ENCODE measurements around the gene CABYR.
"Not testable (repeated sequence)": the region's sequence is repeated elsewhere in the genome, so short reads cannot be mapped to it uniquely, and the experiment has no call there.

Gene CABYR

DNA sequence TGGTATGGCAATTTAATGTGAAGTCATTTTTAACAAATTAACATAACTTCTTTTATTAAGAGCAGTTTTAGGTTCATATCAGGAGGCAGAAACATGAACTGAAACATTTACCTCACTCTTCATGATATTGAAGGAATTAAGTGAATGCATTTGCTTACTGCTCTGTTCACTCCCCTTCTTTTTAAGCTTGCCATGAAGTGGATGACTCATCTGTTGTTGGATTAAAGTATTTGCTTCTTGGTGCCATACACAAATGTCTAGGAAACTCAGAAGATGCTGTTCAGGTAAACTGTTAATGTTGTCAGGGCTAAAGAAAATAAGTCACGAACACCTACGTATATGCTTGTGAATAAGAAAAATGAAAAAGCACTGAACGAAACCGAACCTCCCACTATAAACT is 10.2 kb upstream of the CABYR start:
- DNase-seq (ENCODE audit: low spot score), result no peak

DNA sequence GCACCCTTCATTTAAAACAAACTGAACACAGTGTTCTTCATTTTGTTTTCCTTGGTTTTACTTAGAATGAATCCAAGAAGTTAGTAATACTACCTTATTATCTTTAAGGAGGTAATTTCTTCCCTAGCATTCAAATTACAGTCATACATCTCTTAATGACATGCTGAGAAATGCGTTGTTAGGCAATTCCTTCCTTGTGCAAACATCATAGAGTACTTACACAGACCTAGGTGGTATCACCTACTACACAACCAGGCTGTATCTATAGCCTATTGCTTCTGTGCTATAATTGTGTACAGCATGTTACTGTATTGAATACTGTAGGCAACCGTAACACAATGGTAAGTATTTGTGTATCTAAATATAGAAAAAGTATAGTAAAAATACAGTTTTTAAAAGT is 8.4 kb upstream of the CABYR start:
- DNase-seq (ENCODE audit: low spot score), result no peak

DNA sequence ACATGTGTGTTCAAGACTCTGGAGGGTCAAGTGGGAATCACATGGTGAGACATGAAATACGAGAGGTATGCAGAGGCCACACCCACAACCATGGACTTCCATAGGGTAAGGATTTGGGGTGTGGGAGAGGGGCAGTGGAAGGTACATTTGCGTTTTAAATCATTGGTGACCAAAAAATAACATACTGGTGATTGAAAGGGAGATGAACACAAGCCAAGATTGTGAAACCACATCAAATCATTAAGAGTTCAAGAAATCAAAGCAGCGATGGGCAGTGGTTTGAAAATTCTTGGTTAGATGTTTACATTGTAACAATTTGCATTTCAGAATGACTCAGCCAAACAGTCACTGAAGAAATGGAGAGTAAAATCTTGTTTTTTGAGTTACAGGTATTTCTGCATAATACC is 1.9 kb upstream of the CABYR start:
- DNase-seq (ENCODE audit: low spot score), result no peak

DNA sequence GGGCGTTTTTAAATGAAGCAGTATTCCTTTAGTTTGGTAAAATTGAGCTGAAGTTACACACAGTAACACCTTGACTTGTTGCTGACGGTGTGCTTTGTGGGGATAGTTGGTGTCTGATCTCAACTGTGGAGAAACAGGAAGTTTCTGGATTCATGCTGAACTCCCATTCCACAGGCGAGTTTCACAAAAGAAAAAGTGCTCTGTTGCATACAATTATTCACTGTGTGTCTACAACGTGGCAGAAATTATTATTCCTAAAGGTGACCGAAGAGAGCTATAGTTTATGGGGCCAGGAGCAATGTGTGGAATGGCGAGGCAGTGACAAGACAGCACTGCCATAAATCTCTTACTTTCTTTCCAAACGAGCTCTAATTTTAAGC is 463 bp upstream of the CABYR start:
- DNase-seq (ENCODE audit: low spot score), result no peak

DNA sequence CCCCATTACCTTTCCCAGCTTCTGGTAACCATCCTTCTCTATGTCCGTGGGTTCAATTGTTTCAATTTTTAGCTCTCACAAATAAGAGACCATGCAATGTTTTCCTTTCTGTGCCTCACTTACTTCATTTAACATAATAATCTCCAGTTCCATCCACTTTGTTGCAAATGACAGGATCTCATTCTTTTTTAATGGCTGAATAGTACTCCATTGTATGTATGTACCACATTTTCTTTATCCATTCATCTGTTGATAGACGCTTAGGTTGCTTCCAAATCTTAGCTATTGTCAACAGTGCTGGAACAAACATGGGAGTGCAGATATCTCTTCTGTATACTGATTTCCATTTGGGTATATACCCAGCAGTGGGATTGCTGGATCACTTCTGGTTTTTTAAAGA is 1.8 kb downstream of the CABYR start:
- no peak for DNase-seq (ENCODE audit: low spot score)

DNA sequence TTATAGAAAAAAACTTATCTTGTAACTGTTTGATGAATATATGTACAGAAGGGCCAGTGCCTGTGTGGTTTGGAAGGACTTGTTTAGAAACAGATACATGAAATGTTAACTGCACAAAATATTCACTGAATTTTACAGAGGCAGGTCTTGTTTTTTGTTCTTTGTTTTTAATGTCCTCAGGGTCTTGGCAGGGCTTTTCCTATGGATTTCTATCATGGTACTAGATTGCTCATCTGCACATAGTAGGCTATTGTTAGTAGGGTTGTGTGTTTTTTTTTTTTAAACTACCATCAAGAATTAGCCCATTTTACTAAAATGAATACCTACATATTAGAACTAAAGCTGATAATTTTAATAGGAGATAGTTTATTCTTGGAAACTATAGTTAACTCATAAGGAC is 3.5 kb downstream of the CABYR start:
- DNase-seq (ENCODE audit: low spot score), result no peak

DNA sequence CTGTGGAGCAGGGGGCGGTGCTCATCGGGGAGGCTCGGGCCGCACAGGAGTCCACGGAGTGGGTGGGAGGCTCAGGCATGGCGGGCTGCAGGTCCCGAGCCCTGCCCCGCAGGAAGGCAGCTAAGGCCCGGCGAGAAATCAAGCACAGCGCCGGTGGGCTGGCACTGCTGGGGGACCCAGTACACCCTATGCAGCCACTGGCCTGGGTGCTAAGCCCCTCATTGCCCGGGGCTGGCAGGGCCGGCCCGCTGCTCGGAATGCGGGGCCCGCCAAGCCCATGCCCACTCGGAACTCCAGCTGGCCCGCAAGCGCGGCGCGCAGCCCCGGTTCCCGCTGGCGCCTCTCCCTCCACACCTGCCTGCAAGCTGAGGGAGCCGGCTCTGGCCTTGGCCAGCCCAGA is 10.7 kb downstream of the CABYR start:
- DNase-seq (ENCODE audit: low spot score), result not testable (repeated sequence)

DNA sequence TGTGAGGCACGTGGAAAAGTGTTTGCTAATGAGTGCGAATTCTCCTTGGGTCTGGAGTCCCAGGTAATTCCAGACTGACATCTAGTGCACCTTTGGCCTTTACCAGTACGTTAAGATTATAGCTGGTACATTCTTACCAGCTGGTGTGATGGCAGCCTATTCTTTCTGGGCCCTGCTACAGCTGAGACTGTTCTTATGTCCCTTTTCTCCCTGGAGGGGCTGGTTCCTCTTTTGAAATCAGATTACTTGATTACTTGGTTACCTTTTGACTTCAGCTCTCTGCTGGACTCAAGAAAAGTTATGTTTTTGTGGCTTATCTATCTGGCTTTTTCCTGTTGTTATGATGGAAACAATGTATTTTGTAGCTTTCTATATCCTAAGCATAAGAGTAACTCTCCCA is 14.5 kb downstream of the CABYR start:
- DNase-seq (ENCODE audit: low spot score), result no peak

DNA sequence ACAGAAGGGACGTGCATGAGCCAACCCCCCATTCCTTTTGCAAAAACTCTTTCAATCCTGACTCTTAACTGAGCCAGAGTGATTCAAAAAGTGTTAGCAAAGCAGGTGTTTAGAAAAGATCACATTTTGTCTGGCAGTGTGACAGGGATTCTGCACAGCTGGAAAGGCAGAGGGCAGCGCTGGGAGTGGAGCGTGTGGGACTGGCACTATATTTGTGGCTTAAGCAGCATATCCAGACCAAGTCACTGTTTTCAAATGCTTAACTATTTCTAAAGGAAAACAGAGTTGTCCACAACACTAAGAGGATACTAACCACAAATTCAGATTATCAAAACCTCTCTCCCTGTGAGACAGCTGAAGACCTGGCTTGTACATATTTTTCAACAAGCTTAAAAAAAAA is 19.0 kb downstream of the CABYR start:
- no peak for DNase-seq (ENCODE audit: low spot score)

DNA sequence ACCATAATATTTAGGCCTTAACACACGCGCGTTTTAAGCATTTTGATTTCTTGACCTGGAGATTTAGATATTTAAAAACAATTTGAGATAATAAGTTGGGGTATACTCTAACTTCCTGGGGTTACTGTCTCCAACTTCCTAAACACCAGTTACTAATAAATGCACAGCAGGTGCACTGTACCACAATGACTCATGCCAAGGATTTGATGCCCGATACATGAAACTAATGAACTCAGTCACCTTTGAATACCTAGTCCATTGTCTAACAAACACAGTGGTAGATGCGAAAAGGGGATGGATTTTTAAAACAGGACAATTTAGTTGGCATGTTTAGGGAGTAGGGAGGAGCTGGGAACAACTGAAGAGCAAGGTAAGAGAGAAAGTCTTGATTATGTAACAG is 21.2 kb downstream of the CABYR start:
- no peak for DNase-seq (ENCODE audit: low spot score)

DNA sequence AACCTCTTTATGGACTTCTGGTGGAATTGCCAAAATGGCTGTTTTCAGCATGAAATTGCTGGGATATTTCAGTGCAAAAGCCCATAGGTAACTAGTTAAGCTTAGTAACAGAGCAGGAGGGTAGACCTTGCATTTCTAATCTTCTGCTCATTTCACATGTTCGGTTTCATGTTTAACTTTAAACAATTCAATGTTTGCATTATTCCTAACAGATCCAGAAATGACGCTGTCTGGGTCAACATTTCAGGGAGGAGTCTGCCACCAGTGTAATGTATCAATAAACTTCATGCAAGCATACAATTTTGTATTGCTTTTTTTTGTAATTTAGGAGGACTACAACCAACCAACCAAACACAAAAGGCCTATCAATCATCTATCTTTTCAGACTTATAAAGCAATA is 22.4 kb downstream of the CABYR start:
- DNase-seq (ENCODE audit: low spot score), result no peak

DNA sequence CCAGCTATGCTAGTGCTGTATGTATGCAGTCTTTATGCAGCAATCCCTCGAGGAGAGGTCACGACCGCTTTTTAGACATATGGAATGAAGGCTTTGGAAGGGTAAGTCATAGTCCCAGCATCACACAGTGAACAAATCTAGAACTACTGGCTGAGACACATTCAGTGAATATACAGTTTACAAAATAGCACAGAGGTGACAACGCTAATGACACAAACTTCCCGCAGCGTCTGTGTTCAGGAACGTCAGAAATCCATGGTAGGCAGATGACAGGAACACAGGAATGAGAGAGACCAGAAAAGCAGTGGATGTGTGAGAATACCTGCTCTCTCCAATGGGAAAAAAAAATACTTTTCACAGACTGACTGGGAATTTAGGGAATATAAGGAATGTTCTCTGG is 29.6 kb downstream of the CABYR start:
- DNase-seq (ENCODE audit: low spot score), result no peak

DNA sequence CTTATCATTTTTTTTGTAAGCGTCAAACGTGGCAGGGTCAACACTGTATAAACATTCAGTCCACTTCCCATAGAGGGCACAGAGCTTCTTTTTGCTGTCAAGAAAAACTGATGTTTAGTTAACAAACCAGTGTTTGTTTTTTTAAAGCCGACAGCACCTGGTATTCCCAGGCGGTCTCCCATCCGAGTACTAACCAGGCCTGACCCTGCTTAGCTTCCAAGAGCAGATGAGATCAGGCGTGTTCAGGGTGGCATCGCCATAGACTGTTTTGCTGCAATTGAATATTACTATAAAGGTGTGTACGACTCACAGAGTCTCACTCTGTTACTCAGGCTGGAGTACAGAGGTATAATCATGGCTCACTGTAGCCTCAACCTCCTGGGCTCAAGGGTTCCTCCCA is 31.5 kb downstream of the CABYR start:
- DNase-seq (ENCODE audit: low spot score), result no peak

DNA sequence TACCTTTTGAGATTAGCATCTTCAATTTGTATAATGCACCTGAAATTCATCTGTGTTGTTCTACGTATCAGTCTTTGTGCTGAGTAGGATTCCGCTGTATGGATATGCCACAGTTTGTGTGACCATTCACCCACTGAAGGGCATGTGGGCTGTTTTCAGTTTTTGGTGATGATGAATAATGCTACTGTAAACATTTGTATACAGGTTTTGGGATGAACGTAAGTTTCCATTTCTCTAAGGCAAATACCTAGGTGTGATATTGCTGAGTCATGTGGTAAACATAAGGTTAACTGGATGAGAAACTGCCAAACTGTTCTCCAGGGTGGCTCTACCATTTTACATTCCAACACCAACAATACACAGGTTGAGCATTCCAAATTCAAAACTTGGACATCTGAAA is 35.1 kb downstream of the CABYR start:
- no peak for DNase-seq (ENCODE audit: low spot score)

DNA sequence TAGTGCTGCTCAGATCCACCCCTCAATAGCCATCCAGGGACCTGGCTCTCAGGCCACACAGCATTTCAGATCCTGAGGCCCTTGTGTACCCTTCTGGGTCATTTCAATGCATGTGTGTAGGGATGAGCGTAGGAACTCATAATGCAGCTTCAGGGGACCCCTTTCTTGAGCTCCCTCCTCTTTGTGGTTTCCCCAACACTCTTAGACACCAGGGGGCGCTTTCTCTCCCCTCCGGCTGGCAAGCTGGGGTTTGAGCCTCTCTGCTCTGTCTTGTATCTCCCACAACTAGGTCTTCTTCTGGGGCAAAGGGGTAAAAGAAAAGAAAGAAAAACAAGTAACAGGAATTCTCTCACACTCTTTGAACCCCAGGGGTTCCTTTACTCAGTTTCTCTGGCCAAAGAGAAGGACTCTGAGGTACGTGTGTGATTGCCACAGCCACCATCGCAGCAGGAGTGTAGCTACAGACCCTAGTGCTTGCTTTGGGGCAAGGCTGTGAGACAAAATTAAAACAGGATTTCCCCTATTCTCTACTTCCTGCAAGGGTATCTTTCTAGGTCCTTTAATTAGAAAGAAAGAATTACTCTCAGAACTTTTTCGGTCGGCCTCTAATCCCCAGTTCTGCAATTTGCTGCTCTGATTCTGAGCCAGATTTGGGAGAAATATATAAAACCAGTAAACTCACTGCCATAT is 38.0 kb downstream of the CABYR start:
- DNase-seq (ENCODE audit: low spot score), result peak; percentile 33

DNA sequence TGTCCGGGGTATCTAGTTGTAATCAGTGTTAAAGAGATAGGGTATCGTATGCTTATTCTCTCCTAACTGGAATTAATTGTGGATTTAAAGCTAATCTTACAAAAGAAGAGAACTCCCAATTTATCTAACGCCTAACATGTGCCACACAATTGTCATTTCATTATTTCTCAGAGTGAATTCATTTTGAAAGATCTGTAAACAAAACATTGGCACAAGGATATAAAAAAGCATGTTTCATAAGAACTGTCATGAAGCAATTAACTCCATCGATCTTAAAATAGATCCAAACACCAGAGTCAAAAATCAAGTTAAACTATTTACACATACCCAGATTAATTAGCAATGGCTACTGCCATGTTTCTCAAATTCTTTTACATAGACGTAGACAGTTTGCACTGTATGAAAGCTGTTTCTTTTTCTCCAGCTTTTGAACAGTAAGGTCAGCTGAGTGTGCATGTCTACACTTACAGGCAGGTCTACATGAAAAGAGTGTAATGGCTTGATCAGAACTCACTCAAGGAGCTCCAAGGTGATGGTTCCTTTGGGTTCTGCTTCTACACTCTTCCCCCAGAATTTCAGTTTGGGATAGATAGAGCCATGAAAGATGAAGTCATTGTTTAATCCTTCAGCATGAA is 38.8 kb downstream of the CABYR start:
- no peak for DNase-seq (ENCODE audit: low spot score)

DNA sequence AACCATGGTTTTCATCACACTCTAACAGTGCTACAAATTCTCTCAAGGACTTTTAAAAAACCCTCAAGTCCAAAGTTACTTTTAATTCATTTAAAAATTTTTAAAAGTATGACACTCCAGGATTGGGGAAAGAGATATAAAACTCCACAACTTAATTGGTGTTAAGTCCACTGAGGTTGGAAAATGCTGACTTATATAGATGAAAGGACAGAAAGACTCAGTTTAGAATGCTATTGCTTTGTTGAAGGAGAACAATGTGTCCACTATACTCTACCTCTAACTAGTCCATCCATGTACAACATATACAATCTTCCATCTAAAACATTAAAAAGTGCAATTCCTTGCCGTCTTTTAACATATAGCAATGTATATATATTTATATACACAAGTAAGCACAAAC is 41.2 kb downstream of the CABYR start:
- DNase-seq (ENCODE audit: low spot score), result no peak

DNA sequence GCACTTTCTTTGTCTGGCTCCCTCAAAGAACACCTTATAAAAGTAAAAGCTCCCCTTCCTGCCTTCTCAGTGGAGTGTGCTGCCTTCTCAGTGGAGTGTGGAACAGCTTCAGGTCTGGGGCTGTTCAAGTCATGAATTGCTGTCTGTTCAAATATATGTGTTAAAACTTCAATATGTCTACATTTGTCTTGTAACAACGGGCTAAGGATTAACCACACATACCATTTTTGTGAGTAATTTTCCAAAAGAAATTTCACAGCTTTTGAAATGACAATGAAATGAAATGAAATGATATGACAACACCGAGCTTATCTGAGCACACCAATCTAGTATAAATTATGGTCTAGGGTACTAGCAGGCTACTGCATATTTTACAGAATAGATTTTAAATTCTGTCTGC is 42.9 kb downstream of the CABYR start:
- no peak for DNase-seq (ENCODE audit: low spot score)

DNA sequence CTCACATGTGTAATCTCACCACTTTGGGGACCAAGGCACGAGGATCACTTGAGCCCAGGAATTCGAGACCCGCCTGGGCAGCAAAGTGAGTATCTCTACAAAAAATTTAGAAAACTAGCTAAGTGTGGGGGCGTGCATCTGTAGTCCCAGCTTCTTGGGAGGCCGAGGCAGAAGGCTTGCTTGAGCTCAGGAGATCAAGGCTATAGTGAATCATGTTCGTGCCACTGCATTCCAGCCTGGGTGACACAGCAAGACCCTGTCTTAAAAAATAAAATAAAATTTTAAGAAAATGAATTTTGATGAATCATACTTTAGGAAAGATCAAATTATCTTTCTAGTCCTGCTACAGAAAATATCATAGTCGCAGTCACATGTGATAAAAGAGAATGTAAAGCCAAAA is 46.9 kb downstream of the CABYR start:
- no peak for DNase-seq (ENCODE audit: low spot score)

DNA sequence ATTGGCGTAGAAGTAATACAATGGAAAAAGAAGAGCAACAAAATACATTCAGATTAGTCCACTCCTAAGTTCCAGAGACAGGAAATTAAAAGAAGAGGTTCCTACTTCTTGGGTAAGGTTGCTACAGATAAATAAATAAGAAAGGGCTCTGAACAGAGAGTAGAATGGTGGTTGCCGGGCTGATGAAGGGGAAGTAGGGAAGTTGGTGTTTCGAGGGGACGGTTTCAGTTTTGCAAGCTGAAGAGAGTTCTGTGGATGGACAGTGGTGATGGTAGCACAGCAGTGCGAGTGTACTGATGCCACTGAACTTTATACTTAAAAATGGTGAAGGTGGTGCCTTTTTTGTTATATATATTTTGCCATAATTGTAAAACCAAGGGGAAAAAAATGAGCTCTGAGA is 48.2 kb downstream of the CABYR start:
- no peak for DNase-seq (ENCODE audit: low spot score)

DNA sequence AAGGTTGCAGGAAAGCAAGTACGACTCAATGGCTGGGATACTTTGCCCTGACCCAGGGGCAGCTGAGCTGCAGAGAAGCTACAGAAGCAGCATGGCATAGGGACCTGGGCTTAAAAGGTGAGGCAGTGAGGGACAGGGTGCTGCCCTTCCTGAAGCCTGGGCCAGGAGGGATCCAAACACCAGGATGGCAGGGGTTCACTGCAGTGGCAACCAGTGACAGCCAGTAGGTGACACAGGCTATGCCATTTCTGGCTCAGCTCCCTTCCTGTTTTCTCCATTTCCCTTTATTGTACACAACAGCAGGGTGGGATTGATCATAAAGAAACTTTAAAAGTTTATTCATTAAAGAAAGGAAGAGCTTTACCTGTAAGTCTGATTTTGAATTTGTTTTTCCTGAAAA is 48.8 kb downstream of the CABYR start:
- DNase-seq (ENCODE audit: low spot score), result no peak

DNA sequence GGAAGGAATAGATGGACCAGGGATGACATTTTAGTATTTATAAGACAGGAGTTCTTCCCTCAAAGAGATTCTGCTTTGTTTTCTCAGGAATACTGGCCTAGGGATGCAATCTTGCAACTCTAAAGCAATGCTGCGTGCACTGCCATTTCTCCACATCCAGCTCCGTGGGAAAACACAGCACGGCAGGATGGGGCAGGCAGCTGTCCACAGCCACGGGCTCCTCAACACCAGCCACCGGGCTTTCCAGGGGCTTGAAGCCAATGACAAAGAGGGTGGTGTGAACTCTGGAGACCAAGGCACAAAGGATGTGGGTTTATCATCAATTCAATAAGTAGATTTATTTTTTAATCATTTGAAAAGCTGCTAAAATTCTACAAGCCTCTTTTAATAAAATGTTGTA is 49.3 kb downstream of the CABYR start:
- DNase-seq (ENCODE audit: low spot score), result no peak

DNA sequence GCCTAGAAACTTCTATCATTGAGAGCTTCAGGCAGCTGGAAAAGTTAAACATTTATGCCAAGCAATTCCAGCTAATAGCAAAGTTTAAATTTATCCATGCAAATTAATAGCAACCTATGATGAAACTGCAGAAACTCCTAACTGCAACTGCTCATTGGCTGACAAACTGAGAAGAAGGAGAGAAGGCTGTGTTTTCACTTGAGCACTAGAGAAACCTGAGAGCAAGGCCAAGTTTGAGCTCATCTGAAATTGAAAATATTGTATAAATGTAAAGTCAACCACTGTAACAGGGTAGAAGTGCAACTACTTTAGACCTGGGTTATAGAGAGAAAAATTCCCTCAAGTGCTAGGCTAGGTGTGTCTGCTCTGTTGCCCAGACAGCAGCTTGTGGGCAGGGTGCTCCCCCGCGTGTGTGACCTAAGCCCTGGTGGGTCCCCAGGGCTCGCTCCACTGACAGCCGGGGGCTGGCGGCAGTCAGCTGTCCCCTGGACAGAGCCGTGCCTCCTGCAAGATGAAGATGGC is 50.2 kb downstream of the CABYR start:
- no peak for DNase-seq (ENCODE audit: low spot score)

All from cerebellar cortex (tissue), 1 donor.